Mesothelial cell of epicardium (in vitro differentiated cells): Measurements from ENCODE around the gene CLEC16A. TPM values are rescaled to one million over a fixed set of nuclear protein-coding genes. Genes with fewer than 3 reads are reported as not detected.

Experiments used
- DNase-seq, 2 experiments: peaks; one replicate each; pipeline ENCODE4 v3.0.0; 2021; ENCODE audit warnings: low spot score in 2 of 2; ENCODE audit not compliant: unreplicated experiment in 2 of 2
- H3K27ac Mint-ChIP-seq: 2 replicates; pipeline ENCODE4 v1.8.0; 2021; ENCODE audit warnings: mixed read lengths
- H3K27me3 Mint-ChIP-seq: 2 replicates; pipeline ENCODE4 v1.8.0; 2021; ENCODE audit warnings: low read depth, mixed read lengths
- H3K36me3 Mint-ChIP-seq: 2 replicates; pipeline ENCODE4 v1.8.0; 2021; ENCODE audit warnings: mixed read lengths
- H3K4me1 Mint-ChIP-seq: 2 replicates; pipeline ENCODE4 v1.8.0; 2021; ENCODE audit warnings: mixed read lengths
- H3K4me3 Mint-ChIP-seq: 2 replicates; pipeline ENCODE4 v1.8.0; 2021; ENCODE audit warnings: mild to moderate bottlenecking, moderate library complexity, mixed read lengths
- H3K9me3 Mint-ChIP-seq: 2 replicates; pipeline ENCODE4 v1.8.0; 2021; ENCODE audit warnings: mixed read lengths
- total RNA-seq: library from RNA; stranded (reverse); gene quantifications from 3 replicates; pipeline ENCODE4 v1.2.1, GENCODE V29; 2021
- TF ChIP-seq, protein P1 (sequence below): fragments of 200-600 bp; sonication (generic); IDR thresholded peaks from one replicate; pipeline ENCODE4 v1.5.0; 2021; ENCODE audit warnings: antibody characterized with exemption; ENCODE audit not compliant: unreplicated experiment

The CLEC16A gene
- total RNA-seq, 1 donor from 2014 or later, result 43.3 TPM

GRCh38 chr16:11144122-11144521 lies 199.8 kb downstream of the CLEC16A start:
- DNase-seq, result no peak
- TF ChIP-seq, protein P1, sequence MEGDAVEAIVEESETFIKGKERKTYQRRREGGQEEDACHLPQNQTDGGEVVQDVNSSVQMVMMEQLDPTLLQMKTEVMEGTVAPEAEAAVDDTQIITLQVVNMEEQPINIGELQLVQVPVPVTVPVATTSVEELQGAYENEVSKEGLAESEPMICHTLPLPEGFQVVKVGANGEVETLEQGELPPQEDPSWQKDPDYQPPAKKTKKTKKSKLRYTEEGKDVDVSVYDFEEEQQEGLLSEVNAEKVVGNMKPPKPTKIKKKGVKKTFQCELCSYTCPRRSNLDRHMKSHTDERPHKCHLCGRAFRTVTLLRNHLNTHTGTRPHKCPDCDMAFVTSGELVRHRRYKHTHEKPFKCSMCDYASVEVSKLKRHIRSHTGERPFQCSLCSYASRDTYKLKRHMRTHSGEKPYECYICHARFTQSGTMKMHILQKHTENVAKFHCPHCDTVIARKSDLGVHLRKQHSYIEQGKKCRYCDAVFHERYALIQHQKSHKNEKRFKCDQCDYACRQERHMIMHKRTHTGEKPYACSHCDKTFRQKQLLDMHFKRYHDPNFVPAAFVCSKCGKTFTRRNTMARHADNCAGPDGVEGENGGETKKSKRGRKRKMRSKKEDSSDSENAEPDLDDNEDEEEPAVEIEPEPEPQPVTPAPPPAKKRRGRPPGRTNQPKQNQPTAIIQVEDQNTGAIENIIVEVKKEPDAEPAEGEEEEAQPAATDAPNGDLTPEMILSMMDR, result no peak
- no peaks in the 10 kb centered on the region for H3K9me3 Mint-ChIP-seq
- H3K4me3 Mint-ChIP-seq, result no peak overlapping the region
- H3K4me1 Mint-ChIP-seq, result peaks cover 2% of the 10 kb centered on the region
- no peak overlapping the region for H3K27ac Mint-ChIP-seq
- peaks cover 10% of the 10 kb centered on the region for H3K27me3 Mint-ChIP-seq
- H3K36me3 Mint-ChIP-seq, result no peaks in the 10 kb centered on the region

GRCh38 chr16:11145173-11145818 lies 200.9 kb downstream of the CLEC16A start:
- peaks cover 10% of the 10 kb centered on the region for H3K27me3 Mint-ChIP-seq
- peaks cover under 1% of the 10 kb centered on the region for H3K36me3 Mint-ChIP-seq
- H3K4me1 Mint-ChIP-seq, result peaks cover 2% of the 10 kb centered on the region
- H3K4me3 Mint-ChIP-seq, result no peak overlapping the region
- no peaks in the 10 kb centered on the region for H3K9me3 Mint-ChIP-seq
- no peak overlapping the region for H3K27ac Mint-ChIP-seq
- DNase-seq, result no peak
- TF ChIP-seq, protein P1, result no peak

DNA sequence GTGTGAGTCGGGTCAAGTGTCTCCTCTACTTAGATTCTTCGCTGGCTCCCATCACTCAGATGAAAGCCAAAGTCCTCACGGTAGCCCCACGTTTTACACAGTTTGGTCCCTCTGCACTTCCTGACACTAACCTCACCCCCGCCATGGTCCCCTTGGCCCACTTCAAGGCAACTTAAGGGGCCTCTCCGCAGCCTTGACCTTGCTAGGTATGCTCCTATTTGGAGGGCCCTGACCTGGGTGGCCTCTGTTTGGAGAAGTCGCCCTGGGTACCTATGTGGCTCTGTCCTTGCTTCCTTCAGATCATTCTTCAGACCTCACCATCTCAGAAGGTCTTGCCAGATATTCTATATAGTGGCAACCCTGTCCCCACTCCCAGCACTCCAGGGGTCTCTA lies 201.5 kb downstream of the CLEC16A start:
- Mint-ChIP-seq H3K4me1 (peaks cover 4% of the 10 kb centered on the region), H3K9me3 (no peaks in the 10 kb centered on the region), H3K27ac (no peak overlapping the region), H3K27me3 (peaks cover 10% of the 10 kb centered on the region), H3K36me3 (peaks cover 5% of the 10 kb centered on the region), H3K4me3 (no peak overlapping the region)
- TF ChIP-seq, protein P1, result no peak
- no peak for DNase-seq

DNA sequence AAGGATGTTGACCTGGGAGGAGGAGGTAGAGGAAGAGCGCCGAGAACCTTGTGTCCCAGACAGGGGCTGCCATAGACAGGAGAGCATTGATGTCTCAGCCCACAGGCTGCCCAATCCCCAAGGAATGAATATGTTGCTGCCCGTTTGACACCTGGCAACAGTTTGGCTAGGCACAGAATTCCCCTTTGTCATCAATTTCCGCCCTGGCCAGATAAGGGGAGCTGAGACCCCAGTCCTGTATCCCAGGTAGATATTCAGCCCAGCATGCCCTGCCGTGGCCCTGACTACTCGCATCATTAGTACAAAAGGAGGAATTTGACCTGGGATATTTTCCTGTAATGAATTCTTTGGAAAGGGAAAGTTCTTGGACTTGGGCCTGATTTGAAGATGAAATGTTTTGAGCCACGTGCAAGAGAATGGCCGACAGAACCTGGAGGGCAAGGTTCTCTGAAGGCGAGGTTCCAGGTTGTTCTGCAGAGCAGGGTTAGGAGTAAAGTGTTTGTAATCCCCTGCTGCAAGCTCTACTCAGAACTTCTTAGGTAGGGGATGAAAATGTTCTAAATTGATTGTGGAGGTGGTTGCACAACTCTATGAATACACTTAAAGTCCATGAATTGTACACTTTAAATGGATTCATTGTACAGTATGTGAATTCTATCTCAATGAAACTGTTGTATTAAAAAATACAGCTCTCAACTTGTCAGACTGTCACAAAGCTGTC lies 202.8 kb downstream of the CLEC16A start:
- no peak overlapping the region for H3K4me3 Mint-ChIP-seq
- DNase-seq, result no peak

GRCh38 chr16:11147754-11148444 lies 203.5 kb downstream of the CLEC16A start:
- Mint-ChIP-seq H3K4me3 (no peak overlapping the region), H3K4me1 (peaks cover 19% of the 10 kb centered on the region), H3K9me3 (no peaks in the 10 kb centered on the region), H3K36me3 (peaks cover 6% of the 10 kb centered on the region), H3K27ac (peak overlapping the region; percentile 34), H3K27me3 (peaks cover 14% of the 10 kb centered on the region)
- DNase-seq, result no peak
- TF ChIP-seq, protein P1, result no peak

More for the DNA sequence above, 202.8 kb downstream of the CLEC16A start:
- Mint-ChIP-seq H3K27me3 (peaks cover 13% of the 10 kb centered on the region), H3K36me3 (peaks cover 6% of the 10 kb centered on the region), H3K27ac (no peak overlapping the region), H3K4me1 (peaks cover 18% of the 10 kb centered on the region), H3K9me3 (no peaks in the 10 kb centered on the region)
- TF ChIP-seq, protein P1, result no peak
